Spleen (tissue), 11 donors: ENCODE measurements around the gene TBCEL. TPM values are rescaled to one million over a fixed set of nuclear protein-coding genes. Genes with fewer than 3 reads are reported as not detected.
"Not testable (repeated sequence)": the region's sequence is repeated elsewhere in the genome, so short reads cannot be mapped to it uniquely, and the experiment has no call there.

Experiments used
- DNase-seq: peaks from one replicate; pipeline ENCODE4 v3.0.0-alpha.2; 2020
- H3K27ac ChIP-seq, 8 donors: fragments of 200-600 bp; sonication (generic) in 7 of 8; 1 replicate in 4 of 8; 2 replicates in 4 of 8; pipeline versions ENCODE4 v1.5.0 to v1.8.0; 2016 to 2021; ENCODE audit warnings: inconsistent platforms in 4 of 8, mild to moderate bottlenecking in 4 of 8, moderate library complexity in 1 of 8
- H3K27me3 ChIP-seq, 7 donors: fragments of 200-600 bp; sonication (generic) in 6 of 7; replicated peaks in 1 of 7; 1 replicate in 4 of 7; 2 replicates in 3 of 7; pipeline versions ENCODE4 v1.5.0 to v1.8.0; 2016 to 2021; ENCODE audit warnings: inconsistent platforms in 3 of 7, mild to moderate bottlenecking in 1 of 7
- H3K36me3 ChIP-seq, 6 donors: fragments of 200-600 bp; sonication (generic) in 5 of 6; 1 replicate in 4 of 6; 2 replicates in 2 of 6; pipeline versions ENCODE4 v1.5.0 to v1.8.0; 2016 to 2021; ENCODE audit warnings: inconsistent platforms in 2 of 6
- H3K4me1 ChIP-seq, 6 donors: fragments of 200-600 bp; sonication (generic) in 5 of 6; 1 replicate in 3 of 6; 2 replicates in 3 of 6; pipeline versions ENCODE4 v1.5.0 to v1.8.0; 2016 to 2021; ENCODE audit warnings: inconsistent platforms in 3 of 6
- H3K4me3 ChIP-seq, 8 donors: fragments of 200-600 bp; sonication (generic) in 7 of 8; 1 replicate in 4 of 8; 2 replicates in 4 of 8; pipeline versions ENCODE4 v1.5.0 to v1.8.0; 2016 to 2021; ENCODE audit warnings: inconsistent platforms in 4 of 8, mild to moderate bottlenecking in 4 of 8, moderate library complexity in 2 of 8
- H3K9me3 ChIP-seq, 8 donors: fragments of 200-600 bp; sonication (generic) in 7 of 8; 1 replicate in 4 of 8; 2 replicates in 4 of 8; pipeline versions ENCODE4 v1.5.0 to v1.8.0; 2016 to 2021; ENCODE audit warnings: inconsistent platforms in 4 of 8
- POLR2A ChIP-seq, 3 donors: fragments of 450-650 bp; IDR thresholded peaks; one replicate each; pipeline ENCODE4 v1.5.1; 2017; ENCODE audit warnings: antibody characterized with exemption in 3 of 3, mild to moderate bottlenecking in 1 of 3
- POLR2AphosphoS5 ChIP-seq, 3 donors: sonication (generic); formaldehyde crosslinking; IDR thresholded peaks; one replicate each; pipeline ENCODE4 v1.5.1; 2017; ENCODE audit warnings: antibody characterized with exemption in 3 of 3
- WGBS, 5 donors: extraction: QIAGEN DNeasy Blood & Tissue Kit in 3 of 5; methylation state at CpG; one replicate each; pipeline versions ENCODE4 v1.1.5 to v1.1.7; 2013 to 2018; 5-methylcytosine and 5-hydroxymethylcytosine counted together
- intact Hi-C: fragments of 100-400 bp; cut with DNase I; formaldehyde crosslinking; loops from one replicate; pipeline ENCODE4 v1.15.0; 2023; ENCODE audit warnings: low total_unique reads
- polyA plus RNA-seq, 3 donors: library from polyadenylated mRNA; stranded (reverse); fragments of 200-250 nt; gene quantifications; one replicate each; pipeline ENCODE4 v1.2.1, GENCODE V29; 2013
- total RNA-seq, 7 donors: library from RNA; depleted of rRNA in 3 of 7; stranded (reverse); fragments of >200 nt in 3 of 7; fragmentation: NEBNext Ultra II Directional in 4 of 7; extraction: Animal tissue kit (Norgen Biotek cat#: 25700) in 4 of 7; gene quantifications; one replicate each; pipeline versions ENCODE4 v1.1.0 to v1.2.1, GENCODE V29; 2016 to 2021
- TF ChIP-seq, protein P1 (sequence below), 11 experiments: fragments of 200-600 bp in 7 of 11; fragments of 450-650 bp in 4 of 11; sonication (generic) in 4 of 11; IDR thresholded peaks in 8 of 11; conservative IDR thresholded peaks in 3 of 11; 1 replicate in 7 of 11; 2 replicates in 4 of 11; pipeline versions ENCODE4 v1.4.0 to v1.8.0; 2016 to 2021; ENCODE audit warnings: antibody characterized with exemption in 11 of 11, inconsistent platforms in 4 of 11, mild to moderate bottlenecking in 1 of 11
- donor health status: healthy with polysubstance abuse.
- donor health status: DM: no; HTN: no; CAD: no; lungs with moderate emphysema.
- donor health status: DM: no; HTN: no; CAD: no.
- donor health status: Bipolar disorder and iron deficiency.
- donor health status: healthy.
- donor health status: DM: no; HTN: no; CAD: no.
- donor health status: DM: yes; HTN: yes; CAD: no.

The TBCEL gene
- total and polyA plus RNA-seq, 10 donors = 3.9 to 49.3 (median 31.6) TPM

DNA sequence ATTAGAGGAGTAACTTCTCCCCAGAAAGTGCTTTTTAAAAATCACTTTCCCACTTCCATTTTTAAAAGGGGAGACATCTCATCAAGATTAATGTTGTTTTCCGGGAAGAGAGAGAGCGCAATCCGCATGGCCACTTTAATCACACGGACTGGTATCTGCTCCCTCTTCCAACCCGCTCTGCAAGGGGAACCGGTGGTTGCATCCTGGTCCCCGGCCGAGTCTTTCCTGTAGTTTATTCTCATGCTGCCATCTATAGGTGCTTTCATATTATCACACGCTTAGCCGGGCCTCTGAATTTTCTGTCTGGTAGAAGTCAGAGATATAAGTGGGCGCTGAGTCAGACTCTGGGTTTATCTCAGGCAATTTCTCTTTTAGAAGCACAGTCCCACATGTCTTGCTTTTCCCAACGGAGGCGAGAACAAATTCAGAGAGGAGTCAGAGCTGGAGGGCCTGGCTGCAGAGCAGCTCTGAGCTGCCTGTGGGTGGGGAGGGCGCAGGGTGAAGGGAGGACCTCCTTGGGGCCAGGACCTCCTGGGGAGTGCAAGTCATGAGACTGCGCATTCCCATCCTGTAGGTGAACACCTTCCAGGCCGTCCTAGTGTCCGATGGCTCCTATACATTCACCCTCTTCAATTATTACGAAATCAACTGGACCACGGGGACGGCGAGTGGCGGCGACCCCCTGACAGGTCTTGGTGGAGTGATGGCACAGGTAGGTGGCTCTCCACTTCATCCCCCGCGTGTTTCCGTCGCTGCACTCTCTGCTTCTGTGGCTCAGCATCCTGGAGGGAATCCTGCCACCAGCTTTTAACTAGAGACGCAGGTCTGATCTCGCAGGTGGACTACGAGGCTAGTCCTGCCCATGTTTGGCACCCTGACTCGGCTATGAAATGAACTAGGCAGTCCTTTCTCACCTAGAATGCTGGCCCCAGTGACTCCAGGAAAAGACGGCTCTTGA, 88.9 kb downstream of the TBCEL start:
- Histone ChIP-seq H3K9me3 (no peaks in the 10 kb centered on the region), H3K27ac (no peak overlapping the region), H3K36me3 (no peaks in the 10 kb centered on the region), H3K4me3 (no peak overlapping the region), H3K4me1 (peaks cover 0 to 13% (median 6%) of the 10 kb centered on the region in 6 donors), H3K27me3 (peaks cover 0 to 11% (median 0%) of the 10 kb centered on the region in 7 donors)
- TF ChIP-seq POLR2A (IDR thresholded peaks at IDR 0.05) = no peak
- TF ChIP-seq, protein P1, sequence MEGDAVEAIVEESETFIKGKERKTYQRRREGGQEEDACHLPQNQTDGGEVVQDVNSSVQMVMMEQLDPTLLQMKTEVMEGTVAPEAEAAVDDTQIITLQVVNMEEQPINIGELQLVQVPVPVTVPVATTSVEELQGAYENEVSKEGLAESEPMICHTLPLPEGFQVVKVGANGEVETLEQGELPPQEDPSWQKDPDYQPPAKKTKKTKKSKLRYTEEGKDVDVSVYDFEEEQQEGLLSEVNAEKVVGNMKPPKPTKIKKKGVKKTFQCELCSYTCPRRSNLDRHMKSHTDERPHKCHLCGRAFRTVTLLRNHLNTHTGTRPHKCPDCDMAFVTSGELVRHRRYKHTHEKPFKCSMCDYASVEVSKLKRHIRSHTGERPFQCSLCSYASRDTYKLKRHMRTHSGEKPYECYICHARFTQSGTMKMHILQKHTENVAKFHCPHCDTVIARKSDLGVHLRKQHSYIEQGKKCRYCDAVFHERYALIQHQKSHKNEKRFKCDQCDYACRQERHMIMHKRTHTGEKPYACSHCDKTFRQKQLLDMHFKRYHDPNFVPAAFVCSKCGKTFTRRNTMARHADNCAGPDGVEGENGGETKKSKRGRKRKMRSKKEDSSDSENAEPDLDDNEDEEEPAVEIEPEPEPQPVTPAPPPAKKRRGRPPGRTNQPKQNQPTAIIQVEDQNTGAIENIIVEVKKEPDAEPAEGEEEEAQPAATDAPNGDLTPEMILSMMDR (IDR thresholded peaks at IDR 0.05 in 8 of 11, conservative IDR thresholded peaks at IDR 0.05 in 3 of 11) = peak in 8 of 11 experiments; percentile 26 to 62 (median 47)
- no peak for TF ChIP-seq POLR2AphosphoS5 (IDR thresholded peaks at IDR 0.05)
- WGBS, 5 donors = 48 to 52% (median 50%) methylated on average over 31 to 32 of the region's 32 CpGs
- intact Hi-C loops = no loop called here
- no peak for DNase-seq

DNA sequence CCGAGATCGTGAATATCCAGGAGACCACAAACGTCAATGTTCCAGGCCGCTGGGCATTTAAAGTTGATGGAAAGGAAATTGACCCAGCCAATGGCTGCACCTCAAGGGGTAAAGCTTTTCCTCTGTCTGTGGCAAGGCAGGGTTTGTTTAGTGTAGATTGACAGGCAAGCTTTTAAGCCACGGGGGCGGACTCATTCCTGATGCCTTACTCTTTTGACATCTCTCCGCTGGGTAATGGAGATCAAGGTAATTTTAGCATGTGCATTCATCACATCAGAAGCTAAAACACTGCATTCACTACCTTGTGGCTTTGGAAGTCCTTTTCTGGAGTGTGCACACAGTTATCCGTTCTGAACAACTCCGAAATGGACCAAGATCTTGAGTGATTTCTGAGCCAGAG, 89.7 kb downstream of the TBCEL start:
- DNase-seq = no peak
- H3K27me3 ChIP-seq = peaks cover 0 to 11% (median 0%) of the 10 kb centered on the region in 7 donors
- no peak overlapping the region for H3K27ac ChIP-seq
- H3K4me3 ChIP-seq = no peak overlapping the region
- no peaks in the 10 kb centered on the region for H3K36me3 ChIP-seq
- no peaks in the 10 kb centered on the region for H3K9me3 ChIP-seq
- H3K4me1 ChIP-seq = peaks cover 0 to 13% (median 6%) of the 10 kb centered on the region in 6 donors
- intact Hi-C loops = no loop called here
- TF ChIP-seq POLR2AphosphoS5 (IDR thresholded peaks at IDR 0.05) = no peak
- TF ChIP-seq, protein P1 (IDR thresholded peaks at IDR 0.05 in 8 of 11, conservative IDR thresholded peaks at IDR 0.05 in 3 of 11) = no peak
- no peak for TF ChIP-seq POLR2A (IDR thresholded peaks at IDR 0.05)
- 59 to 83% (median 68%) methylated on average over 9 of the region's 9 CpGs for WGBS, 5 donors

GRCh38 chr11:121115024-121115423, 91.1 kb downstream of the TBCEL start:
- H3K9me3 ChIP-seq, H3K36me3 ChIP-seq, intact Hi-C loops, DNase-seq, H3K27ac ChIP-seq, H3K4me3 ChIP-seq: not testable (repeated sequence)
- peaks cover 0 to 11% (median 0%) of the 10 kb centered on the region in 7 donors for H3K27me3 ChIP-seq
- H3K4me1 ChIP-seq = peaks cover 0 to 13% (median 4%) of the 10 kb centered on the region in 6 donors
- WGBS, 5 donors = 77 to 94% (median 86%) methylated on average over 1 of the region's 1 CpG

GRCh38 chr11:121117788-121118187, 93.9 kb downstream of the TBCEL start:
- no peak for TF ChIP-seq POLR2A (IDR thresholded peaks at IDR 0.05)
- TF ChIP-seq, protein P1 (IDR thresholded peaks at IDR 0.05 in 8 of 11, conservative IDR thresholded peaks at IDR 0.05 in 3 of 11) = no peak
- TF ChIP-seq POLR2AphosphoS5 (IDR thresholded peaks at IDR 0.05) = no peak
- no peak for DNase-seq
- intact Hi-C loops = no loop called here
- Histone ChIP-seq H3K27me3 (peaks cover 0 to 9% (median 0%) of the 10 kb centered on the region in 7 donors), H3K36me3 (no peaks in the 10 kb centered on the region), H3K27ac (no peak overlapping the region), H3K9me3 (peaks cover 0 to 15% (median 11%) of the 10 kb centered on the region in 8 donors), H3K4me3 (no peak overlapping the region), H3K4me1 (peaks cover 0 to under 1% (median 0%) of the 10 kb centered on the region in 6 donors)
- 50 to 61% (median 56%) methylated on average over 6 of the region's 6 CpGs for WGBS, 5 donors
